ENCODE measurements around the gene MAPK14. TPM values are rescaled to one million over a fixed set of nuclear protein-coding genes. Genes with fewer than 3 reads are reported as not detected.
"Not testable (repeated sequence)": the region's sequence is repeated elsewhere in the genome, so short reads cannot be mapped to it uniquely, and the experiment has no call there.

MAPK14 gene
- polyA plus RNA-seq, 3 donors, result 50.1 to 56.3 (median 54.3) TPM

GRCh38 chr6:36028877-36029324, 1.3 kb downstream of the MAPK14 start:
- DNase-seq (ENCODE audit: extremely low read depth in 1 of 11, low read depth in 9 of 11, low spot score in 4 of 11), result peak in 6 of 11 donors; percentile 39 to 55 (median 46)

DNA sequence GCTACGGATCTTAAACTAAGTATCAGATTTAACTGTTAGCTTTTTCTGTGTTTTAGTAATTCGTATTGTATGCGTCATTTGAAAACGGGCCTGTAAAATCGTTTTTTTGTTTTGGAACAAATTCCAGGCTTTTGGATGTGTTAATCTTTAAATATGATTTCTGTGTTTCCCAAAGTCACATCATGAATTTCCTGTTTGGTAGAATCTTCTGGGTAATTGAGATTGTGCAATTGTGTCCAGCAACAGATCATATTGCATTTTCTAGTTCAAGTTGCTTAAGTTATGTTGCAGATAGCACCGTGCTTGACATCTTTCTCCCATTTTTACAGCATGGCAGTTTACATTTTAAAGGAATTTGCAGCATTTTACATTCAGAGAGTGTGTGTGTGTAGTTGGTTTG, 1.9 kb downstream of the MAPK14 start:
- DNase-seq (ENCODE audit: extremely low read depth in 1 of 11, low read depth in 9 of 11, low spot score in 4 of 11), result no peak

DNA sequence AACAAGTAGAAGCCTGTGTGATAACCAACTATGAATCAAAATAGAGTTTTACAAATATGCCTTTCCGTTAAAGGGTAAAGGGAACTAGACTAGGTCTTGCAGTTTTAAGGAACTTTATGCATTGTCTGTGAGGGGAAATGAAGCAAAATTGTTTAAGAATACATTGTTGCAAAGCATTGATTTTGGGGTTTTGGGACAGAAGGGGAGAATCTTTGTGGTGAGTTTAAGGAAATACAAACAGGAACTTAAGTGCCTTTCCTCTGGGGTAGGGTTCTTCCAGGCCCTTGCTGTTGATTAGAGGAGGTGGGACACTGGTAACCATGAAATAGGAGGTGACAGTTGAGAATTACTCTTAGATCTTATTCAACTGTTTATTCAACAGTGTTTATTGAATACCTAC, 4.7 kb downstream of the MAPK14 start:
- no peak for DNase-seq (ENCODE audit: extremely low read depth in 1 of 11, low read depth in 9 of 11, low spot score in 4 of 11)

DNA sequence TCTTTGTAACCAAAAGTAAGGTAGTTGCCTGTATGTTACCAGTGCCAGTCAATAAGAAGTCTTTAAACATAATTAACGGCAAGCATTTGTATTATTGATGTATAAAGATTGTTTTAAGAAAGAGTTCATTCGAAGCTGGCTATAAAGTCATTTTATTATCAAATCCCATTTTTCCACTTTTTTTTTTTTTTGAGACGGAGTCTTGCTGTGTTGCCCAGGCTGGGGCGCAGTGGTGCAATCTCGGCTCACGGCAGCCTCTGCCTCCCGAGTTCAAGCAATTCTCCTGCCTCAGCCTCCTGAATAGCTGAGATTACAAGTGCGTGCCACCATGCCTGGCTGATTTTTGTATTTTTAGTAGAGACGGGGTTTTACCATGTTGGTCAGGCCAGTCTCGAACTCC, 5.5 kb downstream of the MAPK14 start:
- DNase-seq (ENCODE audit: extremely low read depth in 1 of 11, low read depth in 9 of 11, low spot score in 4 of 11), result not testable (repeated sequence)

DNA sequence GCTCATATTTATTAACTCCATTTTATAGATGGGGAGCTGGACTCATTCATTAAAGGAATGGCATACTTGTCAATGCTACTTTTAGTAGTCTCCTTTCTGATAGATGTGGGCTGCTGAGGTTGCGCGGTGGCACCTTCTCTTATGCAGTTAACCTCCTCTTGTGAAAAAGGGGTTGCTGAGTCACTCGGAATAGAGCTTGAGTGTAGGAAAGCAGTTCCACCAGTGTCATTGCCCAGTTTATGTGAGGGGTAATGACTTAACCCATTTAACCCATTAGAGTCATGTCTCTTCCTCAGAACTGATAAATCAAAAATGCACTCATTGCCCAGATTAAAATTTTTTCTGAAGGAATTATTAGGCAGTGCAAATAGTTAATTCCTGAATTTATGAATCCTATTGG, 6.3 kb downstream of the MAPK14 start:
- DNase-seq (ENCODE audit: extremely low read depth in 1 of 11, low read depth in 9 of 11, low spot score in 4 of 11), result no peak

- DNase-seq (ENCODE audit: extremely low read depth in 1 of 11, low read depth in 9 of 11, low spot score in 4 of 11), result no peak
Observed at GRCh38 chr6:36034441-36034840, 6.8 kb downstream of the MAPK14 start.

DNA sequence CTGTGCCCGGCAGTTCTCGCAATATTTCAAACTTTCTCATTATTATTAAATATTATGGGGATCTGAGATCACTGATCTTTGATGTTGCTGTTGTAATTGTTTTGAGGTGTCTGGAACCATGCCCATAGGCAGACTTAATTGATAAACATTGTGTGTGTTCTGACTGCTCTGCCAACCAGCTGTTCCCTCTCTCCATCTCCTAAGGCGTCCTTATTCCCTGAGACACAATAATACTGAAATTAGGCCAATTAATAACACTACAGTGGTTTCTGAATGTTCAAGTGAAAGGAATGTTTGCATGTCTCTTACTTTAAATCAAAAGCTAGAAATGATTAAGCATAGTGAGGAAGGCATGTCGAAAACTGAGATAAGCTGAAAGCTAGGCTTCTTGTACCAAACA, 7.6 kb downstream of the MAPK14 start:
- DNase-seq (ENCODE audit: extremely low read depth in 1 of 11, low read depth in 9 of 11, low spot score in 4 of 11), result no peak

DNA sequence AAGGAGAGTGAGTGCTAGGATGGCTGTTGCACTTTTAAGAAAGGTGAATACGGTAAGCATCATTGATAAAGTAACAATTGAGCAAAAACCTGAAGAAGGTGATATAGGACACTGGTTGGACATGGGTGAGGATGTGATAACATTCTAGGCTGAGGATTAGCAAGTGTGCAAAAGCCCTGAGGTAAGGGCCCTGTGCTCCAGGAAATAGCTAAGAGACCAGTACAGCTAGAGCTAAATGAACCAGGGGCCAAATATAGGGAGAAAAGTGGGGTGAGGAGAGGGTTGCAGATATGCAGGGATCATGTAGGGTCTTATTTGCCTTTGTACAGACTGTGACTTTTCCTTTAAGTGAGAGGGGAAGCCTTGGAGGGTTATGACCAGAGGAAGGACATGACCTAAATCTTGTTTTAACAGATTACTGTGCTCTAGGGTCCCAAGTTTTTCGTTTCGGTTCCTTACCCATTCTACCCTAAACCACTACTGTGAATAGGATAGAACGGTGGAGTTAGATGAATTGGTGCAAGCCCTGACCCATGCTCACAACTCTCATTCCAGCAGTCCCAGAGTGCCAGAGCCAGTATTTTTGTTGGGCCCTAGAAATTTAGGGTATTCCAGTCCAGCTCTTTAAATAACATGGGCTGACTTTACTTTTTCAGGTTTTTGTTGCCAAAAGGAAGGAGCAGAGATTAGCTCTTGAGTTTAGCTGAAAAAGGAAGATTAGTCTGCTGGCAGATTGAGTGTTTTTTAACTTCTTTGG, 10.7 kb downstream of the MAPK14 start:
- no peak for DNase-seq (ENCODE audit: extremely low read depth in 1 of 11, low read depth in 9 of 11, low spot score in 4 of 11)

GRCh38 chr6:36039112-36039511, 11.5 kb downstream of the MAPK14 start:
- no peak for DNase-seq (ENCODE audit: extremely low read depth in 1 of 11, low read depth in 9 of 11, low spot score in 4 of 11)

DNA sequence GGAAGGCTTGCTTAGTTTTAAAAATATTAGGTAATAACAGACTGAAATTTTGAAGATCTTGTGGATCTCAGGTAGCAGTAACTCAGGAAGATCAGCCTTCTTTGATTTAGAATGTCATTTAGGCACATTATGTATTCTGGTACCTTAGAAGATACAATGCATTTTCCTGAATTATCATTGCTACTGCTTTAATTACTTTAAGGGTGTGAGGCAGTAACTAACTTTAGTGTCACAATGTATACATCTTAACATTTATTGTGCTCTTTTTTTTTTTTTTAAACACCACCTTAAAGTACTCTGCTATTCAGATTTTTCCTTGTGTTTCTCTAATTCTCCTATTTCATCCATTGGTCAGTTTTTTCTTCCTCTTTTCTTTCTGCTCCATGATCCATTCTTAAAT, 13.3 kb downstream of the MAPK14 start:
- DNase-seq (ENCODE audit: extremely low read depth in 1 of 11, low read depth in 9 of 11, low spot score in 4 of 11), result no peak

- DNase-seq (ENCODE audit: extremely low read depth in 1 of 11, low read depth in 9 of 11, low spot score in 4 of 11), result no peak
Observed at GRCh38 chr6:36042618-36043260, 15.1 kb downstream of the MAPK14 start.

DNA sequence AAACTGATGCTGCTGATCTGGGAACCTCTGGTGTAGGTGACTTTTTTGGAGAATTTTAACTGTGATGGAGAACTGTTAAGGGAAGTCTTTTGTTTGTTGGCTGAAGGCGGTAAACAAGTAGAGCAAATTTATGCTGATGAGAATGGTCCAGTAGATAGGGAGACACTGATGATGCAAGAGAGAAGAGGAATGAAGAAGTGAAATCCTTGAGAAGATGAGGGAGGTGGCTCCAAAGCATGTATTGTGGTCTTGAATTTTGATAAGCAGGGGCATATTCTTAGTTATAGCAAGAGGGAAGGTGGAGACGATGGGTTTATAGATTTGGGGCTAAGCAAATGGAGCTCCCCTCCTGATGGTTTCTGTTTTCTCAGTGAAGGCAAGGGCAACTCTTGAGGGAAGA, 22.0 kb downstream of the MAPK14 start:
- no peak for DNase-seq (ENCODE audit: extremely low read depth in 1 of 11, low read depth in 9 of 11, low spot score in 4 of 11)

- no peak for DNase-seq (ENCODE audit: extremely low read depth in 1 of 11, low read depth in 9 of 11, low spot score in 4 of 11)
Observed at GRCh38 chr6:36050305-36050704, 22.7 kb downstream of the MAPK14 start.

DNA sequence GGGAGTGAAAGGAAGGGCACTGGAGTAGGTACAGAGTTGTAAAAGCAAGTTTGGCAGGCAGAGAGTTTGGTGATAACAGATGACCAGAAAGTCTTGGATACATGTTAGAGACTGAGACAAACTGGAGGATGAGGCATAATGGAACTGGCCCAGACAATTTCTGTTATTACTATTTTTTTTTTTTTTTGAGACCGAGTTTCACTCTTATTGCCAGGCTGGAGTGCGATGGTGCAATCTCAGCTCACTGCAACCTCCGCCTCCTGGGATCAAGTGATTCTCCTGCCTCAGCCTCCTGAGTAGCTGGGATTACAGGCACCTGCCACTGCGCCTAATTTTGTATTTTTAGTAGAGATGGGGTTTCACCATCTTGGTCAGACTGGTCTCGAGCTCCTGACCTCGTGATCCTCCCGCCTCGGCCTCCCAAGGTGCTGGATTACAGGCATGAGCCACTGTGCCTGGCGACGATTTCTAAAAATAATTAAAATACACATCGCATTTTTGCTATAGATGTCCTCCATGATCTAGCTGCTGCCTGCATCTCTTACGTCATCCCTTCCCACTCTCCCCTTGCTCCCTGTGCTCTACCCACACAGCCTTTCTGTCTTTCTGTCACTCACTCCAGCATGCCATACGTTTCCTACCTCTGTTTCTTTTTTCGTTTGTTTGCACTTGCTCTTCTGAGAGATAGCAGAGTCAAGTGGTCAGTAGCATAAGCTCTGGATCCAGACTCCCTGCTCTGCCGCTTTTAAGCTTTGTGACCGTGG, 23.5 kb downstream of the MAPK14 start:
- no peak for DNase-seq (ENCODE audit: extremely low read depth in 1 of 11, low read depth in 9 of 11, low spot score in 4 of 11)

DNA sequence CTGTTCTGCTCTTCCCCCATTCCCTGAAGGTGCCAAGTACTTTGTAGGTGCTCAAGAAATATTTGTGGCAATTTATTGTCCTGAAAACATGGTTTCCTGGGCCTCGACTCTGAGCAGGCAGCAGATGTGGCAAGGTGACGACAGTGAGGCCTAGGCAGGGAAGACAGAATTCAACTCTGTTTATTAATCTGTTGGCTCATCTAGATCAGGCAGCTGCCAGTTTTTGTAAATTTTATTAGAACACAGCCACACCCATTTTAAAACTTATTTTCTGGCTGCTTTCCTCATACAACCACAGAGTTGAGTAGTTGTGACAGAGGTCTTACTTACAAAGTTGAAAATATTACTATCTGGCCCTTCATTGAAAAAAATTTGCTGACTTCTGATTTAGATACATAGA, 24.5 kb downstream of the MAPK14 start:
- DNase-seq (ENCODE audit: extremely low read depth in 1 of 11, low read depth in 9 of 11, low spot score in 4 of 11), result no peak

DNA sequence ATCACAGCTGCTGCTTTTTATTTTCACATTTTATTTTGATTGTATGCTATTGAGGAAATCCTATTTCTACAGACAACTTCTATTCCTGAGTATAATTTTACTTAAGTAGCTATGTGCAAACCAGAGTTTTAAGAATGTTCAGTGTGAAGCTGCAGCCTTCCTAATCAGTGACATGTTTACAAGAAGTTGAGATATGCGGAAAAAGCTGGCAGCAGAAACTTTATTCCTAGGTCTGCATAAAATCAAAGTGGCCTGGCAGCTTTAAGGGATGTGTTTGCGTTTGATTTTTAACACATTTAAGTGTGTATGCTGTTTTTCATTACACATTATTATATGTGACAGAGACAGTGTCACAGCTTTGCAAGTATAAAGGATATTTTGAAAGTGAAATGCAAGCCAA, 26.3 kb downstream of the MAPK14 start:
- DNase-seq (ENCODE audit: extremely low read depth in 1 of 11, low read depth in 9 of 11, low spot score in 4 of 11), result no peak

DNA sequence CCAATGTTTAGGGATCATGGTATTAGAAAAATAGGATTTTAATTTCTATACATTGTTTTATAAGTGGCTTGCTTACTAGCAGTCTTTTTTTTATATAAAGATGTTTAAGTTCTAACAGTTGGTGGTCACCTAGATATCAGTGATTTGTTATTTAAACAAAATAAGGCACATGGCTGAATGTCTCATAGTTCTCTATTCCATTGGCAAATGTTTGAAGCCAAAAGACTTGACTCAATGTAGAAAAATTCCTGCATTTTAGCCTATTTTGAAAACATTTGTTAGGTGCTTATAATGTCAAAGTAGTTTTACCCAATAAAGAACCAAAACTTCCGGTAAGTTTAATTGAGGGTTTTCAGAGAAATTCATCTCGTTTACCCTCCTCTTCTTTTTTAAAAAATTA, 26.8 kb downstream of the MAPK14 start:
- no peak for DNase-seq (ENCODE audit: extremely low read depth in 1 of 11, low read depth in 9 of 11, low spot score in 4 of 11)

DNA sequence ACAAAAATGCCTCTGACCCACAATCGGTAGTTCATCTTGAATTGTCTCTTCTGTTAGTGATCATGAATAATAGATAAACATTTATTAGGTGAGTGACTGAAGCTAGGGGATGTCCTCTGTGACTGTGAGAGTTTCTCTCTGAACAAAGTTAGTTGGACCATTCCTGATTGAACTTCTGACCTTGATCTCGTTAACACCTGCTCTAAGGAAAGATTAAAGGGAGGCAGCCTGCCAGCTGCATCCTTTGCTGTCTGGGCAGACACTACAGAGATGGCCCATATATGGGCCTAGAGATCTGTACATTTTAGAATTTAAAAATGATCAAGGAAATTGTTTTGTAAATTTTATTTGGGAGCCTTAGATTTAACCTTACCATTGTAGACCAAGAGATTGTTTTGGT, 27.3 kb downstream of the MAPK14 start:
- DNase-seq (ENCODE audit: extremely low read depth in 1 of 11, low read depth in 9 of 11, low spot score in 4 of 11), result no peak

DNA sequence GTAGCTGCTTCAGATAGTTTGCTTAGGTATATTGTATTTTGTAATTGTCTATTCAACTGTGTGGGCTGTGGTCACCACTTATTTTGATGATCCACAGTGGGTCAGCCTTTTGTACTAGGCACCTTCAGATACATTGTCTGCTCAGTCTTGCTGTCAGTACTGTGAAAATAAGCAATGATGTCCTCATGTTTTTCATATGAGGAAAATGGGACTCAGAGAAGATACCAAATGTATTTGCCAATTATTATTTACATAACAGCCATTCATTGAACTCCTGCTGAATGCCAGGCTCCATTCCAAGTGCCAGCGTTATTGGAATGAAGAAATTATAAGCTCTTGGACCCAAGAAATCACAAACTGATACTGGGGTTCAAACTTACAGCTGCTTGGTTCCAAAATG, 28.6 kb downstream of the MAPK14 start:
- no peak for DNase-seq (ENCODE audit: extremely low read depth in 1 of 11, low read depth in 9 of 11, low spot score in 4 of 11)

GRCh38 chr6:36061236-36061635, 33.6 kb downstream of the MAPK14 start:
- DNase-seq (ENCODE audit: extremely low read depth in 1 of 11, low read depth in 9 of 11, low spot score in 4 of 11), result no peak

Measured in renal cortex interstitium (tissue), 11 donors.